H1 (cell line): ENCODE measurements around the gene MOCS1. TPM values are rescaled to one million over a fixed set of nuclear protein-coding genes. Genes with fewer than 3 reads are reported as not detected.

Source experiments
- CTCF ChIA-PET: fragments of 300-600 bp; sonication (Branson Sonifier 250); formaldehyde crosslinking; loops from one replicate; lab custom pipeline; 2021; ENCODE audit not compliant: partially characterized antibody; lab: Charles Lee
- POLR2A ChIA-PET: fragments of 300-600 bp; sonication (Branson Sonifier 250); formaldehyde crosslinking; loops from one replicate; lab custom pipeline; 2021; ENCODE audit warnings: inconsistent platforms; ENCODE audit not compliant: partially characterized antibody; lab: Charles Lee
- DNase-seq, 2 experiments: peaks; one replicate each; pipeline versions ENCODE4 v3.0.0 to v3.0.0-alpha.2; 2010 to 2022; ENCODE audit warnings: low spot score in 2 of 2, low read depth in 1 of 2, mixed read lengths in 1 of 2
- FAIRE-seq: peaks from 2 replicates; lab custom pipeline; 2011; peaks lifted over from hg19 to GRCh38; lab: Jason Lieb, UNC
- H2AFZ ChIP-seq: 2 replicates; pipeline ENCODE4 v1.8.1; 2012; ENCODE audit warnings: low read length, inconsistent platforms
- H2AK5ac ChIP-seq: 2 replicates; pipeline ENCODE4 v1.6.1; 2013; ENCODE audit warnings: low read depth, low read length
- H2BK120ac ChIP-seq: replicated peaks from 2 replicates; pipeline ENCODE3; 2013; ENCODE audit warnings: low read depth, low read length, inconsistent platforms
- H2BK12ac ChIP-seq: 2 replicates; pipeline ENCODE4 v1.6.1; 2013; ENCODE audit warnings: low read depth, low read length
- H2BK15ac ChIP-seq: 2 replicates; pipeline ENCODE4 v1.6.1; 2013; ENCODE audit warnings: low read length
- H2BK20ac ChIP-seq: 2 replicates; pipeline ENCODE4 v1.6.1; 2013; ENCODE audit warnings: low read length
- H2BK5ac ChIP-seq: 2 replicates; pipeline ENCODE4 v1.6.1; 2013; ENCODE audit warnings: low read depth, low read length
- H3K14ac ChIP-seq: 2 replicates; pipeline ENCODE4 v1.6.1; 2013; ENCODE audit warnings: inconsistent platforms; ENCODE audit not compliant: insufficient read length
- H3K18ac ChIP-seq: 2 replicates; pipeline ENCODE4 v1.6.1; 2013; ENCODE audit warnings: low read length; ENCODE audit errors: extremely low read depth
- H3K23ac ChIP-seq: 2 replicates; pipeline ENCODE4 v1.6.1; 2013; ENCODE audit warnings: inconsistent platforms; ENCODE audit not compliant: insufficient read length
- H3K23me2 ChIP-seq: 2 replicates; pipeline ENCODE4 v1.6.1; 2013; ENCODE audit warnings: low read depth, low read length
- H3K27ac ChIP-seq: 2 replicates; pipeline ENCODE4 v1.6.1; 2011; ENCODE audit warnings: low read depth, low read length, inconsistent platforms
- H3K27me3 ChIP-seq, 4 experiments: replicated peaks in 1 of 4; 1 replicate in 1 of 4; 2 replicates in 3 of 4; pipeline versions ENCODE4 v1.6.1 to v1.8.1; 2011 to 2013; ENCODE audit warnings: low read length in 3 of 4, mild to moderate bottlenecking in 3 of 4, inconsistent platforms in 2 of 4, mixed read lengths in 2 of 4, moderate library complexity in 1 of 4; ENCODE audit not compliant: control insufficient read depth in 3 of 4, insufficient read depth in 3 of 4; ENCODE audit errors: extremely low read depth in 1 of 4
- H3K36me3 ChIP-seq, 4 experiments: 2 replicates each; pipeline versions ENCODE4 v1.6.1 to v1.8.1; 2011 to 2013; ENCODE audit warnings: mild to moderate bottlenecking in 4 of 4, low read length in 3 of 4, moderate library complexity in 2 of 4, control low read depth in 1 of 4, inconsistent platforms in 1 of 4; ENCODE audit not compliant: insufficient read depth in 4 of 4, control insufficient read depth in 2 of 4
- H3K4ac ChIP-seq: replicated peaks from 2 replicates; pipeline ENCODE3; 2013; ENCODE audit warnings: low read length, low read depth, mixed read lengths, inconsistent platforms; ENCODE audit not compliant: insufficient read length
- H3K4me1 ChIP-seq, 4 experiments: replicated peaks in 1 of 4; 1 replicate in 1 of 4; 2 replicates in 3 of 4; pipeline versions ENCODE4 v1.6.1 to v1.8.1; 2011 to 2013; ENCODE audit warnings: low read length in 3 of 4, inconsistent platforms in 2 of 4, mixed read lengths in 1 of 4; ENCODE audit not compliant: insufficient read depth in 4 of 4, control insufficient read depth in 3 of 4
- H3K4me2 ChIP-seq, 2 experiments: 2 replicates each; pipeline versions ENCODE4 v1.6.1 to v1.8.1; 2011 to 2013; ENCODE audit warnings: low read depth in 2 of 2, low read length in 2 of 2, control low read depth in 1 of 2, inconsistent platforms in 1 of 2, mild to moderate bottlenecking in 1 of 2; ENCODE audit not compliant: insufficient read depth in 1 of 2
- H3K4me3 ChIP-seq, 4 experiments: fragments of 200-600, 300-600 bp in 1 of 4; sonication (generic), shearing (Covaris generic), sonication (Bioruptor Twin) in 1 of 4; 2 replicates each; pipeline versions ENCODE4 v1.5.1 to v1.8.1; 2011 to 2016; ENCODE audit warnings: low read length in 4 of 4, low read depth in 3 of 4, control low read depth in 2 of 4, inconsistent platforms in 2 of 4, mild to moderate bottlenecking in 2 of 4, mixed read lengths in 1 of 4, moderate library complexity in 1 of 4; ENCODE audit not compliant: insufficient read depth in 2 of 4; ENCODE audit errors: extremely low read depth in 1 of 4
- H3K56ac ChIP-seq: replicated peaks from 2 replicates; pipeline ENCODE3; 2013; ENCODE audit warnings: low read depth, mild to moderate bottlenecking, mixed read lengths, low read length, inconsistent platforms; ENCODE audit not compliant: insufficient read length
- H3K79me1 ChIP-seq: 2 replicates; pipeline ENCODE4 v1.6.1; 2013; ENCODE audit warnings: low read depth, low read length, control low read depth
- H3K79me2 ChIP-seq, 2 experiments: 2 replicates each; pipeline versions ENCODE4 v1.6.1 to v1.8.1; 2012 to 2013; ENCODE audit warnings: low read length in 2 of 2, mild to moderate bottlenecking in 2 of 2, inconsistent platforms in 1 of 2; ENCODE audit not compliant: insufficient read depth in 2 of 2, control insufficient read depth in 1 of 2
- H3K9ac ChIP-seq, 4 experiments: replicated peaks in 1 of 4; 1 replicate in 1 of 4; 2 replicates in 3 of 4; pipeline versions ENCODE4 v1.6.1 to v1.8.1; 2011 to 2013; ENCODE audit warnings: low read depth in 3 of 4, low read length in 3 of 4, control low read depth in 2 of 4, mild to moderate bottlenecking in 2 of 4, moderate library complexity in 2 of 4, inconsistent platforms in 1 of 4; ENCODE audit errors: extremely low read depth in 1 of 4
- H3K9me3 ChIP-seq, 2 experiments: 2 replicates each; pipeline versions ENCODE4 v1.6.1 to v1.8.1; 2012 to 2013; ENCODE audit warnings: mild to moderate bottlenecking in 2 of 2, moderate library complexity in 2 of 2, control low read depth in 1 of 2, inconsistent platforms in 1 of 2, low read depth in 1 of 2, low read length in 1 of 2, mixed read lengths in 1 of 2; ENCODE audit not compliant: insufficient read depth in 2 of 2
- H4K20me1 ChIP-seq, 2 experiments: replicated peaks in 1 of 2; 2 replicates each; pipeline versions ENCODE3 to v1.8.1; 2011 to 2013; ENCODE audit warnings: inconsistent platforms in 2 of 2, low read length in 2 of 2, mild to moderate bottlenecking in 1 of 2; ENCODE audit not compliant: insufficient read depth in 2 of 2, control insufficient read depth in 1 of 2
- H4K5ac ChIP-seq: 2 replicates; pipeline ENCODE4 v1.6.1; 2013; ENCODE audit warnings: low read length, low read depth, mixed read lengths, inconsistent platforms; ENCODE audit not compliant: insufficient read length
- H4K8ac ChIP-seq: 2 replicates; pipeline ENCODE4 v1.8.0; 2013; ENCODE audit warnings: mild to moderate bottlenecking, moderate library complexity, low read length, inconsistent platforms; ENCODE audit not compliant: insufficient read depth; ENCODE audit errors: extremely low read depth
- H4K91ac ChIP-seq: replicated peaks from 2 replicates; pipeline ENCODE3; 2013; ENCODE audit warnings: low read length, mixed read lengths, inconsistent platforms; ENCODE audit not compliant: insufficient read length
- ASH2L ChIP-seq: fragments of 200-600, 300-600 bp; sonication (generic); IDR thresholded peaks from one replicate; pipeline ENCODE4 v1.7.1; 2017; ENCODE audit warnings: low read length
- ATF2 ChIP-seq: IDR thresholded peaks from 2 replicates; pipeline ENCODE4 v1.6.1; 2012; ENCODE audit warnings: low read length, inconsistent platforms
- ATF3 ChIP-seq: IDR thresholded peaks from 2 replicates; pipeline ENCODE4 v1.6.1; 2011; ENCODE audit warnings: low read depth, mild to moderate bottlenecking, low read length; ENCODE audit not compliant: insufficient read depth
- BACH1 ChIP-seq: IDR thresholded peaks from 2 replicates; pipeline ENCODE4 v1.6.1; 2012; ENCODE audit warnings: low read length, improper control_type of control experiment
- BRCA1 ChIP-seq: IDR thresholded peaks from 2 replicates; pipeline ENCODE4 v1.6.1; 2012; ENCODE audit warnings: low read depth, low read length, improper control_type of control experiment
- CBX5 ChIP-seq: fragments of 300-800, 300-1000 bp; sonication (generic); IDR thresholded peaks from 2 replicates; pipeline ENCODE4 v1.7.1; 2016; ENCODE audit warnings: antibody characterized with exemption, low read length, low read depth
- CBX8 ChIP-seq: fragments of 300-800, 300-1000 bp; sonication (generic); IDR thresholded peaks from 2 replicates; pipeline ENCODE4 v1.7.1; 2016; ENCODE audit warnings: low read depth, low read length, borderline replicate concordance
- CTBP2 ChIP-seq: IDR thresholded peaks from 2 replicates; pipeline ENCODE4 v1.7.0; 2011; ENCODE audit warnings: borderline replicate concordance, mild to moderate bottlenecking, moderate library complexity, mixed read lengths, low read length; ENCODE audit not compliant: insufficient read depth, insufficient read length
- TAF7 ChIP-seq: optimal IDR thresholded peaks from 2 replicates; pipeline ENCODE3; 2011; ENCODE audit warnings: low read depth, mild to moderate bottlenecking, inconsistent platforms, low read length, moderate library complexity, borderline replicate concordance
- YY1 ChIP-seq: IDR thresholded peaks from 2 replicates; pipeline ENCODE4 v1.6.1; 2011; ENCODE audit warnings: low read depth, mild to moderate bottlenecking, low read length
- WGBS, 2 experiments: shearing (Covaris generic) in 1 of 2; methylation state at CpG; one replicate each; pipeline versions ENCODE4 v1.1.6 to v1.1.7; 2013 to 2015; ENCODE audit warnings: low lambda C conversion rate in 2 of 2, mixed read lengths in 2 of 2, inconsistent platforms in 1 of 2, low coverage in 1 of 2, missing lambda C conversion rate in 1 of 2; ENCODE audit not compliant: insufficient replicate concordance in 2 of 2, insufficient coverage in 1 of 2, insufficient read length in 1 of 2; ENCODE audit errors: extremely low coverage in 1 of 2, missing lambda C conversion rate in 1 of 2; 5-methylcytosine and 5-hydroxymethylcytosine counted together
- polyA plus RNA-seq, 7 experiments: library from polyadenylated mRNA; depleted of rRNA in 3 of 7; stranded (reverse) in 5 of 7; unstranded in 2 of 7; fragments of >200 nt in 5 of 7; fragments of 200-250 nt in 2 of 7; gene quantifications; 1 replicate in 5 of 7; 2 replicates in 1 of 7; 4 replicates in 1 of 7; pipeline versions ENCODE4 v1.2.1 to v1.2.3, GENCODE V29; 2011 to 2013; ENCODE audit warnings: missing spikeins in 2 of 7, mixed read lengths in 2 of 7
- total RNA-seq: library from RNA; stranded (reverse); fragmentation: NEBNext Ultra II Directional; extraction: Animal tissue kit (Norgen Biotek cat#: 25700); gene quantifications from 2 replicates; pipeline ENCODE4 v1.2.1, GENCODE V29; 2021

Gene MOCS1
- total and polyA plus RNA-seq, 2 of the 8 experiments (the other 6 are each of a cell fraction or from before 2014, with no cell fraction given), result 13.4 to 19.7 TPM

GRCh38 chr6:39887692-39888450, 46.4 kb downstream of the MOCS1 start:
- no peak overlapping the region for H3K27ac ChIP-seq
- 0 out of 2 replicates have a peak, but pooled peaks cover 2% of the 10 kb centered on the region for H3K23me2 ChIP-seq
- TF ChIP-seq CBX8 (no peak), BACH1 (no peak), YY1 (no peak), CBX5 (no peak), TAF7 (no peak), CTBP2 (no peak), ATF3 (no peak), ASH2L (no peak), ATF2 (no peak), BRCA1 (no peak)
- H3K14ac ChIP-seq, result no peak overlapping the region
- no peaks in the 10 kb centered on the region for H4K20me1 ChIP-seq
- ChIA-PET CTCF (interaction anchor here (0.8 to 12.0 kb wide), 3 partner anchors 10 to 25 kb away, joined by 4 to 135 read pairs (median 6); no protein-coding TSS in a partner anchor), POLR2A (no interaction called here)
- no peaks in the 10 kb centered on the region for H3K4me1 ChIP-seq
- FAIRE-seq, result no peak
- H3K23ac ChIP-seq, result no peak overlapping the region
- no peak overlapping the region for H3K4ac ChIP-seq
- no peak overlapping the region for H3K18ac ChIP-seq
- peak in 1 of 2 experiments; percentile 13 for DNase-seq
- no peak overlapping the region for H2BK20ac ChIP-seq
- no peak overlapping the region for H4K5ac ChIP-seq
- H3K79me1 ChIP-seq, result no peaks in the 10 kb centered on the region
- no peak overlapping the region for H3K4me3 ChIP-seq
- no peak overlapping the region for H2AFZ ChIP-seq
- no peak overlapping the region for H3K9ac ChIP-seq
- H3K56ac ChIP-seq, result no peak overlapping the region
- peak overlapping the region; percentile 58; the same call in 1 of the 2 replicates for H4K8ac ChIP-seq
- no peaks in the 10 kb centered on the region for H3K27me3 ChIP-seq
- no peak overlapping the region for H2AK5ac ChIP-seq
- WGBS, 2 experiments, result 90% methylated on average over 14 of the region's 14 CpGs; no CpG with 5 or more reads in 1 of the 2 experiments
- H2BK12ac ChIP-seq, result no peak overlapping the region
- H3K79me2 ChIP-seq, result no peaks in the 10 kb centered on the region
- no peak overlapping the region for H2BK120ac ChIP-seq
- H3K9me3 ChIP-seq, result no peaks in the 10 kb centered on the region
- H3K4me2 ChIP-seq, result no peak overlapping the region
- H2BK5ac ChIP-seq, result no peak overlapping the region
- H2BK15ac ChIP-seq, result no peak overlapping the region
- H3K36me3 ChIP-seq, result no peaks in the 10 kb centered on the region
- no peak overlapping the region for H4K91ac ChIP-seq
